Panc1 (cell line): ENCODE data around the gene IL17B.

Experiments used
- CTCF ChIP-seq: fragments of 450-650 bp; IDR thresholded peaks from 2 replicates; pipeline ENCODE4 v1.5.1; 2017; ENCODE audit warnings: mild to moderate bottlenecking
- POLR2AphosphoS5 ChIP-seq: IDR thresholded peaks from 2 replicates; pipeline ENCODE4 v1.6.1; 2012; ENCODE audit warnings: mild to moderate bottlenecking, low read depth, low read length, moderate library complexity

- TF ChIP-seq CTCF, result no peak
- no peak for TF ChIP-seq POLR2AphosphoS5
These were observed 12.4 kb upstream of the IL17B start for GRCh38 chr5:149391524-149391923.
